ENCODE results near the gene DCK. TPM values are rescaled to one million over a fixed set of nuclear protein-coding genes. Genes with fewer than 3 reads are reported as not detected.

DCK gene
- total RNA-seq, 1 donor from 2014 or later, result 12.7 TPM

DNA sequence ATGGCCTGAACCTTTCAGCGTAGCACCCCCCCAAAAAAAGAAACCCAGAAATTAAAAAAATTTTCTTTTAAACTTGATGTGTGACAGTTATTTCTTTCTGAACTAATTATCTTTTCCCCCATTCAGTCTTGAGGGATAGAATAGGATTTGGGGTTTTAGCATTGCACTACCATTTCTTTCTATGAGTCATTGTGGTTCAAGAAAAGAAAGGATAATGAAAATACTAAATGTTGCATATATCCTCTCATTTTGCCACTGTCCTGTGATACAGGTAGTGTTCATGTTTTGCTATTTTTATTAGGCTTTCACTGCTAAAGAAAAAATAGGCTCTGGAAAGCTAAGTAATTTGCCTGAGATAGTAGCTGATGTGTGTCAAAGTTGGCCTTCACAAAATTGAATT lies 39.4 kb upstream of the DCK start:
- Mint-ChIP-seq H3K4me3 (no peak overlapping the region), H3K27ac (no peak overlapping the region), H3K9me3 (no peaks in the 10 kb centered on the region), H3K36me3 (no peaks in the 10 kb centered on the region), H3K4me1 (peaks cover 2% of the 10 kb centered on the region), H3K27me3 (ENCODE audit: low read depth) (no peaks in the 10 kb centered on the region)
- no peak for DNase-seq (ENCODE audit: low spot score in 2 of 2, unreplicated experiment in 2 of 2)
- TF ChIP-seq, protein P1, sequence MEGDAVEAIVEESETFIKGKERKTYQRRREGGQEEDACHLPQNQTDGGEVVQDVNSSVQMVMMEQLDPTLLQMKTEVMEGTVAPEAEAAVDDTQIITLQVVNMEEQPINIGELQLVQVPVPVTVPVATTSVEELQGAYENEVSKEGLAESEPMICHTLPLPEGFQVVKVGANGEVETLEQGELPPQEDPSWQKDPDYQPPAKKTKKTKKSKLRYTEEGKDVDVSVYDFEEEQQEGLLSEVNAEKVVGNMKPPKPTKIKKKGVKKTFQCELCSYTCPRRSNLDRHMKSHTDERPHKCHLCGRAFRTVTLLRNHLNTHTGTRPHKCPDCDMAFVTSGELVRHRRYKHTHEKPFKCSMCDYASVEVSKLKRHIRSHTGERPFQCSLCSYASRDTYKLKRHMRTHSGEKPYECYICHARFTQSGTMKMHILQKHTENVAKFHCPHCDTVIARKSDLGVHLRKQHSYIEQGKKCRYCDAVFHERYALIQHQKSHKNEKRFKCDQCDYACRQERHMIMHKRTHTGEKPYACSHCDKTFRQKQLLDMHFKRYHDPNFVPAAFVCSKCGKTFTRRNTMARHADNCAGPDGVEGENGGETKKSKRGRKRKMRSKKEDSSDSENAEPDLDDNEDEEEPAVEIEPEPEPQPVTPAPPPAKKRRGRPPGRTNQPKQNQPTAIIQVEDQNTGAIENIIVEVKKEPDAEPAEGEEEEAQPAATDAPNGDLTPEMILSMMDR (IDR thresholded peaks at IDR 0.05; ENCODE audit: unreplicated experiment), result no peak

DNA sequence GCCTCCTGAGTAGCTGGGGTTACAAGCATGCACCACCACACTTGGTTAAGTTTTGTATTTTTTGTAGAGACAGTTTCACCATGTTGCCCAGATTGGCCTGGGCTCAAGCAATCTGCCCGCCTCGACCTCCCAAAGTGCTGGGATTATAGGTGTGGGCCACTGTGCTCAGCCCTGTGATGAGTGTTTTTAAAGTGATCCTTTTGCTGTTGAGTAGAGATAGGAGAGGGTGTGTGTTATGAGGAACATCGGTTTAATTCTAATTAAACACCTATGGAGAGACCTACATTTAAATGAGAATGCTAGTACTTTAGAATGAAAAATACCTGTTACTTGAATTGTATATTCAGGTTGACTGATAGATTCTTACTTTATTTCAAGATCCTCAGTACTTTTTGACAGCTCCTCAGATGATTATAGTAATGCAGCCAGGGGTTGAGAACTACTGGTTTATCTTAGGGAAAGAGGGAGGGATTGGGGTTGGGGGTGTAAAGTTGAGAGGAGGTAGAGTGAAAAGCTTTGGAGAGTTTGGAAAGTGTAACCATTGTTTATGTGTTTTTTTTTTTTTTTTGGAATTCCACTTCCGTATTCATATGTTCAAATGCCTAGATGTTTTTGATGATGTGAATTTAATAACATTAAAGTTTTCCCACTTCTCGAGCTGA lies 36.8 kb upstream of the DCK start:
- H3K9me3 Mint-ChIP-seq, result no peaks in the 10 kb centered on the region
- TF ChIP-seq, protein P1 (IDR thresholded peaks at IDR 0.05; ENCODE audit: unreplicated experiment), result no peak
- H3K27ac Mint-ChIP-seq, result no peak overlapping the region
- H3K36me3 Mint-ChIP-seq, result peaks cover 6% of the 10 kb centered on the region
- no peaks in the 10 kb centered on the region for H3K4me1 Mint-ChIP-seq
- no peak overlapping the region for H3K4me3 Mint-ChIP-seq
- DNase-seq (ENCODE audit: low spot score in 2 of 2, unreplicated experiment in 2 of 2), result no peak
- H3K27me3 Mint-ChIP-seq (ENCODE audit: low read depth), result no peaks in the 10 kb centered on the region

DNA sequence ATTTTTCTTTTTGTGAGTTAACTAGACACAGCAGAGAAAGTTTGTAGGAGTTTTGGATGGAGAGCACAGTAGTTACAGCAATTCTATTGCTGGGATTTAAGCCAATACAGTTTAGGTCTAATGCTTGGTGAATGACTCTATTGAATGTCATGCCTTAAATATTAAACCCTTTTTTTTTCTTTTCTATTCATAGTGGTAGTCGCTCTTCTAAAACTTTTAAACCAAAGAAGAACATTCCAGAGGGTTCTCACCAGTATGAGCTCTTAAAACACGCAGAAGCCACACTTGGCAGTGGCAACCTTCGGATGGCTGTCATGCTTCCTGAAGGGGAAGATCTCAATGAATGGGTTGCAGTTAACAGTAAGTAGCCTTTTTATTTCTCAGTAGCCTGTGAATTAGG lies 34.8 kb upstream of the DCK start:
- DNase-seq (ENCODE audit: low spot score in 2 of 2, unreplicated experiment in 2 of 2), result no peak
- Mint-ChIP-seq H3K4me1 (no peaks in the 10 kb centered on the region), H3K27ac (no peak overlapping the region), H3K27me3 (ENCODE audit: low read depth) (no peaks in the 10 kb centered on the region), H3K36me3 (peaks cover 17% of the 10 kb centered on the region), H3K4me3 (no peak overlapping the region), H3K9me3 (no peaks in the 10 kb centered on the region)
- TF ChIP-seq, protein P1 (IDR thresholded peaks at IDR 0.05; ENCODE audit: unreplicated experiment), result no peak

DNA sequence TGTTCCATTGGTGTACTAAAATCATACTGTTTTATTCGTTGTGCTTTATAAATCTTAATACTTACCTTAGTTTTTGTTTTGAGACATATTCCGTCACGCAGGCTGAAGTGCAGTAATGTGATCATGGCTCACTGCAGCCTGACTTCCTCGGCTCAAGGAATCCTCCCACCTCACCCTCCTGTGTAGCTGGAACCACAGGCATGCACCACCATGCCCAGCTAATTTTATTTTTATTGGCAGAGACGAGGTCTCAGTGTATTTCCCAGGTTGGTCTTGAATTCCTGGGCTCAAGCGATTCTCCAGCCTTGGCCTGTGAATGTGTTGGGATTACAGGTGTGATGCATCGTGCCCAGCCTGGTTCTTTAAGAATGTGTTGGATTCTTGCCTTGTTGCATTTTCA lies 24.4 kb upstream of the DCK start:
- H3K9me3 Mint-ChIP-seq, result no peaks in the 10 kb centered on the region
- peaks cover 21% of the 10 kb centered on the region for H3K36me3 Mint-ChIP-seq
- H3K27ac Mint-ChIP-seq, result peak overlapping the region; percentile 54
- TF ChIP-seq, protein P1 (IDR thresholded peaks at IDR 0.05; ENCODE audit: unreplicated experiment), result no peak
- no peak overlapping the region for H3K4me3 Mint-ChIP-seq
- no peaks in the 10 kb centered on the region for H3K4me1 Mint-ChIP-seq
- no peaks in the 10 kb centered on the region for H3K27me3 Mint-ChIP-seq (ENCODE audit: low read depth)
- DNase-seq (ENCODE audit: low spot score in 2 of 2, unreplicated experiment in 2 of 2), result no peak

DNA sequence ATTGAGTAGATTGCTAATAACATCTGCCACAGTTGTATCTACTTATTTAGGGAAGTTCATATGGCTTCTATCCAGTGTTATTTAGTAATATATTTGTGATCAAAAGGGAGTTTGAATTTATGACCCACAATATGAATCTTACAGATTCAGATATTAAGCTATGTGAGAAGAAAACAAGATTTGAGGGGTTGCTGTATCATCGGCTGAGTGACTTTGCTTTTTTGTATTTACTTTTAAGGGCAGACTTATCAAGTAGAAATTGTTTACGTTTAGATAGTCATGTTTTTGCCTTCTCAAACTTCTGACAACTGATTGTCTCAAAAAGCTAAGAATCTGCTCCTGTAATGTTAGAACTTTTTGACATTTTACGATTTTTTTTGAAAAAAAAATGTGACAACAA lies 17.2 kb upstream of the DCK start:
- no peaks in the 10 kb centered on the region for H3K9me3 Mint-ChIP-seq
- H3K4me1 Mint-ChIP-seq, result peaks cover 15% of the 10 kb centered on the region
- peaks cover 19% of the 10 kb centered on the region for H3K36me3 Mint-ChIP-seq
- no peak overlapping the region for H3K27ac Mint-ChIP-seq
- no peaks in the 10 kb centered on the region for H3K27me3 Mint-ChIP-seq (ENCODE audit: low read depth)
- H3K4me3 Mint-ChIP-seq, result no peak overlapping the region
- TF ChIP-seq, protein P1 (IDR thresholded peaks at IDR 0.05; ENCODE audit: unreplicated experiment), result no peak
- no peak for DNase-seq (ENCODE audit: low spot score in 2 of 2, unreplicated experiment in 2 of 2)

All from mesothelial cell of epicardium (in vitro differentiated cells).